NCI-H2171 treated with DMSO at 0.1 percent for 48 hours (cell line): ENCODE data around the gene MECR.
"Not testable (repeated sequence)": the region's sequence is repeated elsewhere in the genome, so short reads cannot be mapped to it uniquely, and the experiment has no call there.

Experiments
- DNase-seq: peaks from one replicate; lab custom pipeline; 2025; lab: John Stamatoyannopoulos, UW

The MECR gene

GRCh38 chr1:29235955-29236711, 5.4 kb upstream of the MECR start, which contains the start of gene PTPRU:
Gene PTPRU (plus strand): TSS chr1:29236522. CDS start chr1:29236645, 123 bp downstream.
- DNase-seq, result peak; percentile 64

DNA sequence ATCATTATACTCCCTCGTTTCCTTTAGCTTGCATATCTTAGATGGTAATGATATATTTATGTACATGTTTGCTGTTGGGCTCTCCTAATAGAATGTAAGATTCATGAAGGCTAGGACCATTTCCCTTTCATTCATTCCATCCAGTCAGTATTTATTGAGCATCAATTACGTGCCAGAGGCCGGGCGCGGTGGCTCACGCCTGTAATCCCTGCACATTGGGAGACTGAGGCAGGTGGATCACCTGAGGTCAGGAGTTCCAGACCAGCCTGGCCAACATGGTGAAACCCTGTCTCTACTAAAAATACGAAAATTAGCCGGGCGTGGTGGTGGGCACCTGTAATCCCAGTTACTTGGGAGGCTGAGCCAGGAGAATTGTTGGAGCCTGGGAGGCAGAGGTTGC, 4.1 kb upstream of the MECR start:
- DNase-seq, result not testable (repeated sequence)

GRCh38 chr1:29234471-29234870, 3.7 kb upstream of the MECR start:
- no peak for DNase-seq

- DNase-seq, result no peak
Measured at GRCh38 chr1:29233693-29234092, 3.0 kb upstream of the MECR start.

DNA sequence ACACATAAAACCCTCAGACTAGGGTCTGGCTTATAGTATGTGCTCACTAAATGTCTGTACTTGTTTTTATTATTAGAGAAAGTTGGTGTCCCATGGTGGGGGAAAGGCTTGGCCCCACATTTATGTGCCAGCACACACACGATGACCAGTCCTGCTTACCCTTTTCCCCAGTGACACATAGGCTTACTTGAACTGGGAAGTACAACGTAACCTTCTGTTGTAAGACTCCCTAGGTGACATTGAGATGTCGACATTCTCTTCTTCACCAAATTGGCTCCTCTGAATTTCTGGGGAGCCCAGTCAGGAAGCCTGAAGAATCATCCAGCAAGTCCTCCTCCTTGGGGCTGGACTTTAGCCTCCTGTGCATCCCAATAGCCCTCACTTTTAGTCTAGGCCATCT, 1.7 kb upstream of the MECR start:
- DNase-seq, result no peak

GRCh38 chr1:29230204-29230552, 556 bp downstream of the MECR start:
- no peak for DNase-seq

GRCh38 chr1:29227511-29227910, 3.2 kb downstream of the MECR start:
- DNase-seq, result no peak

GRCh38 chr1:29225361-29225760, 5.4 kb downstream of the MECR start:
- DNase-seq, result no peak

GRCh38 chr1:29224356-29224837, 6.3 kb downstream of the MECR start:
- no peak for DNase-seq

GRCh38 chr1:29223521-29223920, 7.2 kb downstream of the MECR start:
- no peak for DNase-seq

GRCh38 chr1:29222686-29223085, 8.0 kb downstream of the MECR start:
- peak; percentile 28 for DNase-seq

DNA sequence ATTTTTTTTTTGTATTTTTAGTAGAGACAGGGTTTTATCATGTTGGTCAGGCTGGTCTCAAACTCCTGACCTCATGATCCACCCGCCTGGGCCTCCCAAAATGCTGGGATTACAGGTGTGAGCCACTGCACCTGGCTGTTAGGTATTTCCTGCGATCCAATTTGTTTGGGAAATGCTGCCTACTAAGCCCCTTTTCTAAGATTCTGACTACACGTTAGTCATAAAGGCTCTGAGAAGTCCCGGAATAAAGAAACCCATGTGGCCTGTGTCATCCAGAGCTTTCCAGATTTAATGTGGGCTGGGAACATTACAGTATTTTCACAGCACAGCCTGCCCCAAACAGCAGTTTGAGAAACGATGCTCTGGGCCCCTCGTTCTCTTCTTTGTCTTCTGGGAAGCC, 8.5 kb downstream of the MECR start:
- not testable (repeated sequence) for DNase-seq

- no peak for DNase-seq
Measured at GRCh38 chr1:29221296-29221695, 9.4 kb downstream of the MECR start.

DNA sequence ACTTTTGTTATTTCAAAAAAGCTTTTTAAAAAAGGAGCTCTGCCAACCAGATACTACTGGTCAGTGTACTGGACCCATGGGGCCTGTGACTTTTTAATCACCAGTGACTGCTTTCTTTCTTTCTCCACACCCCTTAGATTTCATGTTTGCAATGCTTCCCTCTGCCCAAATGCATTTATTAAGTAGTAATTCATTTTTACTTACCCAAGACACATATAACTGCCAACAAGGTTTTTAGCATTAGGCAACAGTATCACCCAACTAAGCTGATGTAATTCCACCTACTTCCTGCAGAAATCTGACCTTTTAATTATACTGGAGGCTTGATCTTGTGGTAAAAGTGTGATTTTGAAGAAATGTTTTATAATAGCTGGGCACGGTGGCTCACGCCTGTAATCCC, 12.5 kb downstream of the MECR start:
- DNase-seq, result no peak

GRCh38 chr1:29217633-29218032, 13.1 kb downstream of the MECR start:
- DNase-seq, result no peak

DNA sequence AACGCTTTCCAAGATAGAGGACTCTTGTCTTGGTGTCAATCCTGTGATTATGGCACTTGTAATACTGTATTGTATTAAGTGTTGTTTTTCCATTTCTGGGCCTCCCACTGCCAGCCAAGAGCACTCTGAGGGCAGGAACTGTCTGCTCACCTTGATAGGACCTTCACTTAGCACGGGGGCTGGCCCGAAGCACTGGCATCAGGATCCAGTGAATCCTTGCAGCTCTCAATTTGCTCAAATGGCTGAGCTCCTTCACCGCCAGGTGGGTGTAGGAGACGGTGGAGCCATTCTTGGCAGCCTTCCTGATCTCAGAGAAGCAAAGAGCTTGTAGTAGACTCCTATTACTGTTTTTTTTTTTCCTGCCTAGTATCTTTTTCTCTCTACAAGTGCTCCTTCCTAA, 17.7 kb downstream of the MECR start:
- DNase-seq, result peak; percentile 98

GRCh38 chr1:29211086-29212030, 19.4 kb downstream of the MECR start:
- DNase-seq, result peak; percentile 92

GRCh38 chr1:29210278-29211085, 20.3 kb downstream of the MECR start:
- no peak for DNase-seq

- no peak for DNase-seq
Measured at GRCh38 chr1:29209173-29209572, 21.6 kb downstream of the MECR start.

DNA sequence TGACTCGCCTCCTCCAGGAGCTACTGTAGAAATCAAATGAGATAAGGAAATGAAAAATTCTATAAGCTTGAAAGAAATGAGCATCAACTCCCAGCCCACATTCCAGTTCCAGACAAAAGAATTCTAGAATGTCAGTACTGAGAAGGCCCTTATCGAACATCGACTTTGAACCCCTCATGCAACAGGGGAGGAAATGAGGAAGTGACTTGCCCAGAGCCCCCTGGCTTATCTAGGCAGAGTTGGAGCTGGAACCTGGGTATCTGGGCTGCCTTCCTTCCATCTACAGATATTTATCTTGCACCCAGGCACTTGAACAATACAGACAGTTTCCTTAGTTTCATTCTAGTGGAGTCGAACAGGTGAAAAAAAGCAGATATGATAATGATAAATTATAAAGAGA, 22.3 kb downstream of the MECR start:
- no peak for DNase-seq

DNA sequence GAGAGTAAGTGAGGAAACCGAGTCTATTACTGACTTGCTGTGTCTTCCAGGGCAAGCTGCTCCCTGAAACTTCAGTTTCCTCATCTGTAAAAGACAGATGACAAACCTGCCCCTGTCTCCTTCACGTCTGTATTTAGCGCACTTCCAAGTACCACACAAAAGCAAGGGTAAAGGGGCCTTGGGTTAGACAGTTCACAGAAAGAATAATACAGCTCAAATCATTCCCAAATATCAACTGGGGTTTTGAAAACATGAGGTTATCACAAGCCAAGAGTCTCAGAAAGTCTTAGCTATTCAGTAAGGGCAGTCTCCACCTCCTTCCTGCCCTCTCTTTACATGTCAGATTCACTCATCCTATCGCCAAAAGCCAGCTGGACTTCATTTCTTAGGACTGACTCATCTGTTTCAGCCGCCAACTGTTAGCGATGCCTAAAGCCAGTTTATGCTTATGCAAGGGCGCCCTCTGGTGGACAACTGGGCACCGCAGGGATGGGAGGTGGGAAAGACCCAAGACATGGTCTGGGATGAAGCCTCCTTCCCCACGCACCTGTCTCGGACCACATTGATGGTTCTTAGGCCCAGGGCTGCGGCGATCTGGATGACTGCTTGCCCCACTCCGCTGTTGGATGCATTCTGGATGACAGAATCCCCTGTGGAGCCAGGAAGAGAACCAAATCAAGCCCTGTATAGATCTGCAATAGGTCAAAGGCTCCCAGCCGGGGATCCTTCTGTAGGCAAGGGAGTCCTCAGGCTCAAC, 28.0 kb downstream of the MECR start:
- peak; percentile 83 for DNase-seq
